ENCODE measurements around the gene BDP1. TPM values are rescaled to one million over a fixed set of nuclear protein-coding genes. Genes with fewer than 3 reads are reported as not detected.
A peak's percentile ranks its signal among the peaks of the same experiment; 100 is the strongest.
"Not testable (repeated sequence)": the region's sequence is repeated elsewhere in the genome, so short reads cannot be mapped to it uniquely, and the experiment has no call there.

The BDP1 gene
- total RNA-seq, 1 experiment from 2014 or later: 49.4 TPM

- not testable (repeated sequence) for H3K4me1 ChIP-seq; H3K27ac ChIP-seq; H3K27me3 ChIP-seq; H3K9me3 ChIP-seq (replicated peaks); H3K36me3 ChIP-seq
- peak overlapping the region; percentile 53 for H3K4me3 ChIP-seq
- peak in 1 of 2 experiments; percentile 7 for DNase-seq
These were observed 8.8 kb upstream of the BDP1 start for GRCh38 chr5:71446540-71447216.

DNA sequence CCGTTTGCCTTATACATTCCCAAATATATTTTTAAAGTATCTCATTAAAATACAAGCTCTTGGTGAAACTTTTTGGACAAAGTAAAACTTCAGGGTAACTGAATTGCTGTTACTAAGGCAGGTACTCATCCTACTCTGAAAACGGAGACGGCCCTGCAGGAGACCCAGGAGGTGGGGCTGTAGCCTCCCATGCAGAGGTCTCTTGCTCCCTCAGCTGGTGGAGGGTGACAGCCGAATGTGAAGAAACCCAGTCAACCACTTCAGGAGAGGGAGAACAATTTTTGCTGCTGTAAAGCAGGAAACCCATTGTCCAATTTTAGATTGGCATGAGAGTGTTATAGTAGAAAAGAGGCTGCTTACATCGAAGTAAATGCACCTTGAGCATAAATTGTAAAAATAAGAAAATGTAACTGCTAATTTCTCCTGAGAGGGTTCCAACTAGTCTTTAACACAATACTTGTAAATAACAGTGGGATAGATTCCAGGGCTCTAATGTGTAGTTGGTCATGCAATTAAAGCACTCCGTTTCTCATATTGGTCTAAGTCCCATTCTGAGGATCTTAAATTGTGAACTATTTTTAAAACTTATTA is 8.1 kb upstream of the BDP1 start:
- DNase-seq: peak; percentile 75

GRCh38 chr5:71452876-71453275 is 2.6 kb upstream of the BDP1 start:
- Histone ChIP-seq H3K4me3 (no peak overlapping the region), H3K4me1 (peaks cover 2% of the 10 kb centered on the region; the same call in 1 of the 2 replicates), H3K36me3 (no peaks in the 10 kb centered on the region; the same call in 1 of the 2 replicates), H3K27ac (no peak overlapping the region), H3K27me3 (no peaks in the 10 kb centered on the region), H3K9me3 (replicated peaks) (no peaks in the 10 kb centered on the region)
- no peak for DNase-seq

More for the DNA sequence above, 8.1 kb upstream of the BDP1 start:
- not testable (repeated sequence) for H3K27ac ChIP-seq; H3K4me1 ChIP-seq; H3K9me3 ChIP-seq (replicated peaks); H3K36me3 ChIP-seq; H3K27me3 ChIP-seq
- H3K4me3 ChIP-seq: peak overlapping the region; percentile 53; the same call in 1 of the 2 replicates

- Histone ChIP-seq H3K4me1 (peaks cover 2% of the 10 kb centered on the region; the same call in 1 of the 2 replicates), H3K27ac (no peak overlapping the region), H3K9me3 (replicated peaks) (no peaks in the 10 kb centered on the region), H3K27me3 (no peaks in the 10 kb centered on the region), H3K4me3 (peak overlapping the region; percentile 95), H3K36me3 (peaks cover 17% of the 10 kb centered on the region)
- no peak for DNase-seq
These were observed 538 bp upstream of the BDP1 start for GRCh38 chr5:71454913-71455312.

DNA sequence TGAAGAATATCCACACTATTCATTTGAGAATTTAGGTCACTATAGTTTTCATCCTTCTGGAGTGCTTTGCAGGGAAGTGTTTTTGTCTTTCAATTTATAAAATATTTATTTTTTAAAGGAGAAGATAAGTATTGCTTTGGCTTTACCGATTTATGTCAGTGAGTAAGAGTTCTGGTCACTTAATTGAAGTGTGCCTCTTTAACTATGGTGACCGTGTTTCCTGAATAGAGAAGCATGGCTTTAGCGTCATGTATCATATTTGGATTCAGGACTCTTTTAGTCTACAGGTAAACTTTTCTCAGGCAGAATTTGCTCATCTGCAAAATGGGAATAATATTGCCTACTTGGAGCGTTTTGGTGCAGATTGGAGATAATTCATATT is 902 bp downstream of the BDP1 start:
- Histone ChIP-seq H3K4me3 (peak overlapping the region; percentile 95), H3K4me1 (peaks cover 2% of the 10 kb centered on the region; the same call in 1 of the 2 replicates), H3K27me3 (no peaks in the 10 kb centered on the region), H3K36me3 (peaks cover 30% of the 10 kb centered on the region), H3K9me3 (replicated peaks) (no peaks in the 10 kb centered on the region), H3K27ac (peak overlapping the region; percentile 93)
- DNase-seq: no peak

DNA sequence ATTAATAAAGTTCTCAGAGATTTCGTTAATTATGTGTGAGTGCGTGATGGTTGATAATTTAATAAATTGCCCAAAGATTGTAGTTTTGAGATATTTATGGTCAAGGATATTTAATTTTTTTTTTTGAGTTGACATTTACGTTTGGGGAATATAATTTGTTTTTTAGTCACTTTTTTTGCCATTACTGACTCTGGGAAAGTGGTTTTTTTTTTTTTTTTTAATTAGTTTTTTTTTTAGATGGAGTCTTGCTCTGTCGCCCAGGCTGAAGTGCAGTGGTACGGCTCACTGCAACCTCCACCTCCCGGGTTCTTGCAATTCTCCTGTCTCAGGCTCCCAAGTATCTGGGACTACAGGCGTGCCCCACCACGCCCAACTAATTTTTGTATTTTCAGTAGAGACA is 1.7 kb downstream of the BDP1 start:
- DNase-seq: no peak
- peaks cover 2% of the 10 kb centered on the region; the same call in 1 of the 2 replicates for H3K4me1 ChIP-seq
- peak overlapping the region; percentile 95 for H3K4me3 ChIP-seq
- peaks cover 36% of the 10 kb centered on the region for H3K36me3 ChIP-seq
- H3K27ac ChIP-seq: no peak overlapping the region
- no peaks in the 10 kb centered on the region for H3K9me3 ChIP-seq (replicated peaks)
- H3K27me3 ChIP-seq: no peaks in the 10 kb centered on the region

GRCh38 chr5:71460693-71461092 is 5.2 kb downstream of the BDP1 start:
- peaks cover 69% of the 10 kb centered on the region for H3K36me3 ChIP-seq
- H3K27ac ChIP-seq: no peak overlapping the region
- H3K9me3 ChIP-seq (replicated peaks): no peaks in the 10 kb centered on the region
- no peak for DNase-seq
- H3K4me3 ChIP-seq: no peak overlapping the region
- H3K4me1 ChIP-seq: peaks cover 2% of the 10 kb centered on the region; the same call in 1 of the 2 replicates
- no peaks in the 10 kb centered on the region for H3K27me3 ChIP-seq

GRCh38 chr5:71461360-71461759 is 5.9 kb downstream of the BDP1 start:
- Histone ChIP-seq H3K4me3 (no peak overlapping the region), H3K36me3 (peaks cover 76% of the 10 kb centered on the region), H3K4me1 (peaks cover 2% of the 10 kb centered on the region; the same call in 1 of the 2 replicates), H3K27me3 (no peaks in the 10 kb centered on the region), H3K27ac (no peak overlapping the region), H3K9me3 (replicated peaks) (no peaks in the 10 kb centered on the region)
- no peak for DNase-seq

DNA sequence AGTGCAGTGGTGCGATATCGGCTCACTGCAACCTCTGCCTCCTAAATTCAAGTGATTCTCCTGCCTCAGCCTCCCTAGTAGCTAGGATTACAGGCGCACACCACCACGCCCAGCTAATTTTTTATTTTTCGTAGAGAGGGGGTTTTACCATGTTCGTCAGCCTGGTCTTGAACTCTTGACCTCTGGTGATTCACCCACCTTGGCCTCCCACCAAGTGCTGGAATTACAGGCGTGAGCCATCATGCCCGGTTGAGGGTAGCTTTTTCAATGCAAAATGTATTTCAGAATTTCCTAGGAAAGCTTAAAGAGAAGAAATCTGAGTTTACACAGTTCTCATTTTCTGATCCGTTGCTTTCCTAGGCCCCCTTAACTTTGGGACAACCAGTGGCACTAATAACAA is 15.7 kb downstream of the BDP1 start:
- Histone ChIP-seq H3K4me1 (no peaks in the 10 kb centered on the region), H3K36me3 (peaks cover 68% of the 10 kb centered on the region), H3K9me3 (replicated peaks) (no peaks in the 10 kb centered on the region), H3K27me3 (no peaks in the 10 kb centered on the region), H3K27ac (no peak overlapping the region), H3K4me3 (no peak overlapping the region)
- DNase-seq: peak in 1 of 2 experiments; percentile 3

DNA sequence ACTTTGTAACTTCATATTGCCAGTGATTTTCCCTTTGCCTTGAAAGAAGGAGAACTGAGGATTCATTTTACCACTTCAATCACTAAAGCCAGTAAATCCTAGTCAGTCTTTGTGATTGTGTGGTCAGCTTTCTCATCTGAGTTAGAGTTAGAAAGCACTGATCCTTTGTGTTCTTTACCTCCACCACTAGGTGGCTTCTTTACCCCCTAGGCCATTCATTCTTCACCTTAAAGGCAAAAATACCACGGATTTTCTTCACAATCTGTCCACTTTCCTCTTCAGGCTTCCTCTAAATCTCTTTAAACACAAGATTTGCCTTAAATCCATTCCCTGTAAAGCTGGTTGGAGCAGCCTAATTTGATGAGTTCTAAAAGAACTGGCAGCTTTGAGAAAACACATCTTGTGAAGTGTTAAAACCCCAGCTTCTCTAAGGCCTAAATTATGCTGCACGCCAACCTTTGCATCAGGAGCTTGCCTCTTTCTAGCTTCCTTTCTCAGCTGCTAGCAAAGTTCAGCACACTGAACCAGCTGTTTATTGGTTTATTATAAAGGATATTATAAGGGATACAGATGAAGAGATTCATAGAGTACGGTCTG is 20.4 kb downstream of the BDP1 start:
- H3K36me3 ChIP-seq: peaks cover 66% of the 10 kb centered on the region
- H3K4me3 ChIP-seq: no peak overlapping the region
- H3K4me1 ChIP-seq: no peaks in the 10 kb centered on the region
- H3K27me3 ChIP-seq: no peaks in the 10 kb centered on the region
- H3K9me3 ChIP-seq (replicated peaks): no peaks in the 10 kb centered on the region
- no peak overlapping the region for H3K27ac ChIP-seq
- peak in 1 of 2 experiments; percentile 52 for DNase-seq

- H3K9me3 ChIP-seq (replicated peaks): no peaks in the 10 kb centered on the region
- DNase-seq: no peak
- peaks cover 71% of the 10 kb centered on the region for H3K36me3 ChIP-seq
These were observed 26.0 kb downstream of the BDP1 start for GRCh38 chr5:71481441-71481840.

GRCh38 chr5:71482132-71482531 is 26.7 kb downstream of the BDP1 start:
- Histone ChIP-seq H3K4me1 (no peaks in the 10 kb centered on the region), H3K9me3 (replicated peaks) (no peaks in the 10 kb centered on the region), H3K36me3 (peaks cover 76% of the 10 kb centered on the region), H3K27ac (no peak overlapping the region), H3K27me3 (no peaks in the 10 kb centered on the region), H3K4me3 (no peak overlapping the region)
- no peak for DNase-seq

More at GRCh38 chr5:71481441-71481840, 26.0 kb downstream of the BDP1 start:
- Histone ChIP-seq H3K27ac (no peak overlapping the region), H3K4me3 (no peak overlapping the region), H3K4me1 (no peaks in the 10 kb centered on the region), H3K27me3 (no peaks in the 10 kb centered on the region)

DNA sequence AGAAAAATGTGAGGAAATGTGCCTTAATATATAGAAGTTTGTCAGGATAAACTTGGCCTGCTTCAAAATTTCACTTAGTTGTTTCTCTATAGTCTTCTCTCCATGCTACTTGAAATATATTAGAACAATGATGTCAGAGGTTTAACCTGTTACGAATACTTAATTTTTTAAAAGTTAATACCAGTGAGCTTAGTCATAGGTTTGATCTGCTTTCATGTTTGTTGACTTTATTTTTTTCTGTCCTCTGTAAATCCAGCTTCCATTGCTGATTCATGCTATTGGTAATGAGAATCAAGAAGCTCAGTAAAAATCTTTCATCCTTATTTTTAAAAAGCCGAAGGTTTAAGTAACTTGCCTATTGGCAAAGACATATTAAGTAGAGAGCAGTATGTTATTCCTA is 27.9 kb downstream of the BDP1 start:
- Histone ChIP-seq H3K4me3 (no peak overlapping the region), H3K4me1 (no peaks in the 10 kb centered on the region), H3K36me3 (peaks cover 75% of the 10 kb centered on the region), H3K27me3 (no peaks in the 10 kb centered on the region), H3K27ac (no peak overlapping the region), H3K9me3 (replicated peaks) (no peaks in the 10 kb centered on the region)
- DNase-seq: no peak

DNA sequence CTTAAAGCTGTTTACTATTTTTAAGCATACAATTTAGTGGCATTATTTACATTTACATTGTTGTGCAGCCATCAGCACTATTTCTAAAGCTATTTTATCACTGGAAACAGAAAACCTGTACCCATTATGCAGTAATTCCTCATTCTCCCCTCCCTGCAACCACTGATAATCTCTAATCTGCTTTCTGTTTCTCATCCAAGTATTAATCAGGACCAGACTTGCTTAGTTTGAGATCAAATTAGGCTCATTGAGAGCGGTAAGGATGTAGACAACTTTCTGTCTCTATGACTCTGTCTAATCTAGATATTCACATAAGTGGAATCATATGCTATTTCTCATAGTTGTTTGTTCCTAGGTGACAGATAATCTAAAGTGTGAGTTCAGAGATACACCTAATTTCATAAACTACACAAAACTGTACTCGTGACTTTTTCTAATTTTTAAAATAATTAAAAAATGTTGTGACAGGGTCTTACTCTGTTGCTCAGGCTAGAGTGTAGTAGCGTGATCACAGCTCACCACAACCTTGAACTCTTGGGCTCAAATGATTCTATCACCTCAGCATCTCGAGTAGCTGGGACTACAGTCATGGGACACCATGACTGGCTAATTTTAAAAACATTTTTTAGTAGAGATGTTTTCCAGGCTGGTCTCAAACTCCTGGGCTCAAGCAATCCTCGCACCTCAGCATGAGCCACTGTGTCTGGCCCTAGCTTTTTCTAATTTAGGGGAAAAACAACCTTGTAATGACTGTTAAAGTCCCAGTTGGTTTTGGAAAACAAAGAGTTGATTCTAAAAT is 37.6 kb downstream of the BDP1 start:
- Histone ChIP-seq H3K27me3 (no peaks in the 10 kb centered on the region), H3K36me3 (peaks cover 84% of the 10 kb centered on the region), H3K4me1 (no peaks in the 10 kb centered on the region), H3K4me3 (no peak overlapping the region), H3K27ac (no peak overlapping the region), H3K9me3 (replicated peaks) (no peaks in the 10 kb centered on the region)
- no peak for DNase-seq

- H3K27ac ChIP-seq; H3K9me3 ChIP-seq (replicated peaks); H3K4me1 ChIP-seq; DNase-seq; H3K4me3 ChIP-seq; H3K27me3 ChIP-seq: not testable (repeated sequence)
- H3K36me3 ChIP-seq: peaks cover 82% of the 10 kb centered on the region
These were observed 38.8 kb downstream of the BDP1 start for GRCh38 chr5:71494202-71494601.

Measured in SJCRH30 (cell line).